Stimulated activated CD4-positive, alpha-beta T cell treated with anti-CD3 and anti-CD28 coated beads, TNF-alpha, amount 100 ng/mL, for 1 hour (primary cell): Measurements from ENCODE around the gene KCNB1.

Experiments
- DNase-seq, 3 donors: peaks; one replicate each; pipeline ENCODE4 v3.0.0-alpha.2; 2020; ENCODE audit warnings: low read depth in 3 of 3, low spot score in 1 of 3

KCNB1 gene

GRCh38 chr20:49471397-49471796, 11.1 kb downstream of the KCNB1 start:
- DNase-seq: no peak

DNA sequence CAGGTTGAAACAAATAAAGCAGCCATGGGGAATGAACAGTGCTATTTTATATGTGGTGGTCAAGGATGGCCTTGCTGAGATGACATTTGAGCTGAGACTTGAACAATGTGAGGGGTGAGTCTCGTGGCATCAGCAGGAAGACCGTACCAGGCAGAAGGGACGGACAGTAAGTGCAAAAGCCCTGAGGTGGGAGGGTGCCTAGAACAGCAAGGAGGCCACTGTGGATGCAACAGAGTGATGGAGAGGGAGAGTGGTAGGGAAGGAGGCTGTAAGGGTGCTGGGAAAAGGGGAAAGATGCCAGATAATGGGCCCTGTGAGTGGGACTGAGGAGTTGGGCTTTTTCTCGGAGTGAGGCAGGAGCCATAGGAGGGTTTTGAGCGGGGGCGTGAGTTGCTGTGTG, 11.5 kb downstream of the KCNB1 start:
- DNase-seq: no peak

DNA sequence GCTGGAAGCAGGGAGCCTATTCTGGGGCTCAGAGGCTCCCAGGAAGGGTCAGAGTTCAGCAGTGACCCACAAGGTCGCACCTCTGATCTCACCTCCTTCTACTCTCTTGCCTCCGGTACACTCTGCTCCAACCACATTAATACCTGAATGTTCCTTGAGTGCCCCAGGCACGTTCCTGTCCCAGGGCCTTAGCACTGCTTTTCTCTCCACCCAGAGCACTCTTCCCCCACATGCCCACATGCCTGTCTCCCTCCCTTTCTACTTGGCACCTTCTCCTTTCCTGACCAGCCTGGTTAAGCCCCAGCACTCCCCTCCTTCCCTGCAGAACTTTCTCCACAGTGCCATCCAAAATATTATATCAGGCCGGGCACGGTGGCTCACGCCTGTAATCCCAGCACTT, 13.4 kb downstream of the KCNB1 start:
- DNase-seq: no peak

DNA sequence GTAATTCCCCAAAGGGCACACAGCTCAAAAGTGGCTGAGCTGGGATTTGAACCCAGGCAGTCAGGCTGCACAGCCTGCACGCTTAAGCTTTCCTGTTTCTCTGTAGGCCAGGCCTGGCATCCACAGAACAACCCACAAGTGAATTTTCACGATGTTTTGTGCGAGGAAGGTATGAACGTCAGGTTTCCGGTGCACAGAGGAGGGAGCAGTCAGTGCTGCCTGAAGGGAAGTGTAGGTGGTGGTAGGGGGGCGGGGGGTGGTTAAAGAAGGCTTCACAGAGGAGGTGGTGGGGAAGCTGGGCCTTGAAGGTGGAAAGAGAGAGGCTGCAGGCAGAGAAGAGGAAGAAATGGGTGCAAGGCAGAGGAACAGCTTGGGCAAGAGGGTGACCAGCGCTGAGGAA, 14.1 kb downstream of the KCNB1 start:
- DNase-seq: no peak

DNA sequence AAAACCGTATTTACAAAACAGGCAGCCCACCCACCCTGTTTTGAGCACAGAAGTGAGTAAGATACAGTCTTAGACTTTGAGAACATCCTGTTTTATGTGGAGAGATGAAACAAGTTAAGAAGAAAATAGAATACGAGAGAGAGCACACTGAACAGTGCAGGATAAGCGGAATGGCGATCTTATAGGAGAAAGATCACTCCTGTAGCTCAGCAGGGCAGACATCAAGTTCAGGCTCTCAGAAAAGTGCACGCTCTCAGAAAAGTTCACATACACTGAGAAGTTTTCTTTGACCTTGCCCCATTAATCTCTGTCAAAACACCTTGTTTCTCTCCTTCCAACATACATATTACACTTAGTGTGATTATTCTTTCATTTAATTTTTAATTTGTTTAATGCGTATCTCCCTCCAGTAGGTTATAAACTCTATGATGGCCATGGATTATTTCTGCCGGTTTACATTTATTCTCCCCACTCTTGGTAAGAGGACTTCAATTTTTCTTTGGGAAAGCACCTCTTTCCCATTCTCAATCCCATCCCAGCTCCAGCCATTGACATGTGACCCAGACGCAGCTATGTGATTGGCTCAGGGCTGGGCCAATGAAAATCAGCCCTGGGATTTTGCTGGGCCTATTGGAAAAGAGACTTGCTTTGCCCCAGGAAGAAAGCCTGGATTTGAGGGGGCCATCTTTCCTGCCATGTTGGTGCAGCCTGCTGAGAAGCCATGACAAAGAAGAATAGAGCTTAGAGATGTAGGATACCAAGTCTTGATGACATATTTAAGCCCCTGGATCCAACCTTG, 16.2 kb downstream of the KCNB1 start:
- no peak for DNase-seq

- no peak for DNase-seq
Measured at GRCh38 chr20:49464556-49464955, 17.9 kb downstream of the KCNB1 start.

GRCh38 chr20:49462626-49463025, 19.8 kb downstream of the KCNB1 start:
- DNase-seq: no peak

DNA sequence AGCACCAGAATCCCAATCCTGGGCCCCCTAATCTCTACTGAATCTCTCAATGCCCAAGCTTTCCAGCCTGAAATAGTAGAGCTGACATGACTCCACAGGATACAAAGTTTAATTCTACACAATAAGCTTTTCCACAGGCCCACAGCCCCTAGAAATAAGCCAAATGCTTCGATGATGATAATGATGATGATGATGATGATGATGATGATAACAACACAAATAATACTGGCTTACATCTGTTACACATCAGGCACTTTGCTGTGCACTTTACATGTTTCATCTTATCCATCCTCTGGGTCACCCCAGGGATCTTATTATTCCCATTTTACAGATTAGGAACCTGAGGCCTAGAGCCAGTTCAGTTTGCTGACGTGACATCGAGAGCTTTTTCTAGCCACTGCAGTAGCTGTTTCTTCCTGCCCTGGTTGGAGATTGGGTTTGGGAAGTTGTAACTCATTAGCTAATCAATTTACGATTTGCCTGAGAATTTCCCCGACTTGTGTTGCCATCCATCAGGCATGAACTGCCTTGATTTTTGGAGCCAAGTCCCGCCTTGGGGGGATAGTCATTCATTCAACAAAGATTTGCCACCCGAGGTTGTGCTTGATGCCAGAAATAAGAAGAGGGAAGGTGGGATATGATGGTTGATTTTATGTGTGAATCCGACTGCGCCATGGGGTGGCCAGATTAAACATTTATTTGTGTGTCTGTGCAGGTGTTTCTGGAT, 20.4 kb downstream of the KCNB1 start:
- DNase-seq: no peak

- no peak for DNase-seq
Measured at GRCh38 chr20:49460916-49461315, 21.6 kb downstream of the KCNB1 start.

- DNase-seq: no peak
Measured at GRCh38 chr20:49460131-49460530, 22.3 kb downstream of the KCNB1 start.

- no peak for DNase-seq
Measured at GRCh38 chr20:49459684-49460083, 22.8 kb downstream of the KCNB1 start.

GRCh38 chr20:49457444-49457843, 25.0 kb downstream of the KCNB1 start:
- DNase-seq: no peak

DNA sequence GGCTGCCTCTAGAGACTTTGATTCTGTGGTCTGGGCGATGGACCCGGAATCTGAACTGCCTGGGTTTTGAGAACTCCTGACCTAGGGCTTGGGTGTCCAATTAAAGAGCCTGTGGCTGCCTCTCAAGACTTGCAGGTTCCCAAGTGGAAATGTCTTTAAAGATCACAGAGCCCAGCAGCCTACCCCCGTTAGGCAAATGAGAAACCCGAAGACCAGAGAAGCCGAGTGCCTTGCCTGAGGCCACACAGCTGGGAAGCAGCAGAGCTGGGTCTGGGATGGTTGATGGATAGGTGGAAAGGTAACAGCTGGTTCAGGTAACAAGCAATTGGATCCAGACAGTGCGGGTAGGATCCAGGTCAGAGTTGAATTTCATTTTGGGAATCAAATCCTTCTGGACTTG, 25.8 kb downstream of the KCNB1 start:
- no peak for DNase-seq

DNA sequence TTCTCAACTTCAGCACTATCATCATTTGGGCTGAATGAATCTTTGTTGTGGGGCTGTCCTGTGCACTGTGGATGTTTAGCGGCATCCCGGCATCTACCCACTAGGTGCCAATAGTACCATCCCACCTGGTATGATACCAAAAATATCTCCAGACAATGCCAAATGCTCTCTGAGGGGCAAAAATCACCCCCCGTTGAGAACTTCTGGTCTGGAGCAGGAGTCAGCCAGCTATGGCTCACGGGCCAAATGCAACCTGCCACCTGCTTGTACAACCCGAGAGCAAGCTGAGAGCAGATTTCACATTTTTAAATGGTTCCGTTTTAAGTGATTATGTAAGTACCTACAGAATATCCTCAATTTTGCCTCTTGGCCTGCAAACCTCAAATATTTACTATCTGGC, 26.8 kb downstream of the KCNB1 start:
- no peak for DNase-seq

DNA sequence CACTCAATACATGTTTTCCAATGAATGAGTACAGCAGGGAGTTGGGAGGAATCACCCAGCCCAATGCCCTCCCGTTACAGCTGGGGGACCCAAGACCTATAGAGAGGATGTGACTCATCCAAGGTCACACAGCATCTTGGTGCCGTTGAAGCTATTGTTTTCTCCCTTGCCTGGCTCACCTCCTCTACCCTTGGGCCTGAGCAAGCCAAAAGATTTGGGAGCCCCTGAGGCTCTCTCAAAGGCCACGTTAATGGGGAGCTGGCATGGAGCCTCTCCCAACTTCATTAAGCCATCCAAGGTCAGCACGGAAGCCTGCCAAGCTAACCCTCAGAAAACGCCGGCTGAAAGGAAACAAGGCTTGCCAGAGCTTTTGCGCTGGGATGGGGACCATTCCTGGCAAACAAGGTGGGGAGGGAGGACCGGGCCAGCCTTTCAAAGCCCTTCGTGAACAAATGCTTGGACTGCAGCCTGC, 30.4 kb downstream of the KCNB1 start:
- DNase-seq: no peak

DNA sequence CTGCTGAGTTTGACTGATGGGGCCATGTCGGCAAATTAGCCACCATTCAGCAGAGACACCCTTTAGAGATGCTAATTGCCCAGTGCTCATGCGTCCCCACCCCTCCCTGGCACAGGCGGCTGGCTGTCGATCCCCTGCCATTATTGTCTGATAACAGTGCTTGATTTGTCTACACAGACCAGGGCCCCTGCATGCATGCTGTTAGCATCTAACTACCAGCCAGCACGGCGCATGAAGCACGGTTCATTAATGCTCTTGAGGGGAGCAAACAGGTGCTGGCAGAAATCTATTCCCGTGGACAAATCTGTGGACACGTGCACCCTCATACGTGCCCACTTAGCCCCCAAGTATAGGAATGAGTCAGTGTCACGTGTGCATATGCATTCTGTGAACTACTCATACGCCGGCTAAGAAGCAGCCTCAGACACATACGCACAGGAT, 32.2 kb downstream of the KCNB1 start:
- DNase-seq: no peak

DNA sequence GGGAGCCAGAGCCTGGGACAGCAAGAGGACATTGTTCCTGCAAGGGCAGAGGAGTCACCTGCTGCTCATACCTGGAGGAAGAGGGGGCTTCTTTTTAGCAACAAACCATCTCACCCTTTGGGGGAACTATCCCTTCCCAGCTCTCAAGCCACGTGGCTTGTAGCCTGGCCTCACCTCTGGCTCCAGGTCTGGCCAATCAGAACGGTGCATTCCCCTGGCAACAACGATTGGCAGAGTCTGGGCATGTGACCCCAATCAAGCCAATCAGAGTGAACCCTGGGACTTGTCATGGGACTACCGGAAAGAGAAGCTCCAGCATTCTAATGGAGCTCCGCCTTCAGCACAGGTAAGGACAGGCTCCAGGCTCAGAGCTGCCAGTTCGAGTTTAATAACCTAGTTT, 33.6 kb downstream of the KCNB1 start:
- no peak for DNase-seq

- DNase-seq: no peak
Measured at GRCh38 chr20:49447946-49448809, 34.3 kb downstream of the KCNB1 start.

- DNase-seq: no peak
Measured at GRCh38 chr20:49447364-49447763, 35.1 kb downstream of the KCNB1 start.

DNA sequence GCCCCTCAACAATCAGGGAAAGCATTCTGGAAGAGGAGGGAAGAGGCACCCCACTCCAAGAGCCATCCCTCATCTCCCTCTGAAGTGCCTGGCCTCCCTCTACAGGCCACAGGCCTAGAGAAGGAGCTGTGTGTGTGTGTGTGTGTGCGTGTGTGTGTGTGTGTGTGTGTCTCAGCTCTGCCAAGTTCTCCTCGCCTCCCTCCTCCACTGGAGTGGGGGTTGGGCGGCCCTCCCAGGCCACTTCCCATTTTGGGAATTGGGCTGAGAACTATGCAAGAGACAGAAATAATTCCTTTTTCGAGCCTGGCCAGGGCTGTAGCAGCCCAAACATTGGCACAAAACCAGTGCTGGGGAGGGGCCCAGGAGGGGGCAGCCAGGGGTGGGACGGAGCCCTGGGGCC, 35.7 kb downstream of the KCNB1 start:
- DNase-seq: no peak

DNA sequence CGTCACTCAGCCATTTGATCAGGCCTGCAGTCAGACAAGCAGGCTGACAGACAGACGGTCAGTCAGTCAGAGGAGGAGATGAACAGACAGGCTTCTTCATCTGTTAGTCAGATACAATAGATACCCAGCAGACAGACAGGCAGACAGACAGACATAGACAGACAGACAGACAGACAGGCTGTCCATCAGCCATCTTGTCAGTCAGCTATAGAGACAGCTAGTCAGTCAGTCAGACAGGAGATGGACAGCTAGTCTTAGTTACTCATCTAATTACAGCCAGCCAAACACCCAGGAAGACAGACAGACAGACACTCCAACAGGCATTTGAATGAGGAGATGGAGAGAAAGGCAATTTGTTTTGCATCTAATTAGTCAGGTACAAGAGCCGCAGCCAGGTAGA, 36.4 kb downstream of the KCNB1 start:
- no peak for DNase-seq

DNA sequence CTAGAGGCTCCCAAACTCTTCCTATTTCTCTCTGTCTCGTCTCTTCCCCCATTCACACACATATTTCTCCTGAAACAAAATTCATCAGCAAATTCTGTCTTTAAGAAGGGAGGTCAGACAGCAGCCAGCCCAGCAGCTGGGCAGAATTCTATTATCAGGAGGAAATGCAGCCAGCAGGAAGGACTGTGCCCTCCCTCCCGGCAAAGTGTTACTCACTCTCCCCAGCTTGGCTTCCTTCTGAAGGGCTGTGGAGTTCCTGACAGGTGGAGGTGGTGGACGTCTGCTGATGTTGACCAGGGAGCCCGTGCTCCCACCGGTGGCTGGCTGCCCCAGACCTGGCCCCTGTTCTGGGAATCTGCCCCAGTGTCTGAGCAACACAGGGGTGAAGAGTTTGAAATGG, 37.3 kb downstream of the KCNB1 start:
- DNase-seq: no peak
